HFFc6 (cell line): ENCODE data around the gene CSNK1E. TPM values are rescaled to one million over a fixed set of nuclear protein-coding genes. Genes with fewer than 3 reads are reported as not detected.
A peak's percentile ranks its signal among the peaks of the same experiment; 100 is the strongest.

Source experiments
- DNase-seq: peaks from one replicate; pipeline ENCODE4 v3.0.0-alpha.2; 2018
- H3K27ac Mint-ChIP-seq: 2 replicates; pipeline ENCODE4 v1.8.0; 2020; ENCODE audit warnings: mild to moderate bottlenecking, mixed read lengths
- H3K27me3 Mint-ChIP-seq: 2 replicates; pipeline ENCODE4 v1.8.0; 2021; ENCODE audit warnings: mild to moderate bottlenecking, moderate library complexity, mixed read lengths; ENCODE audit not compliant: insufficient read depth
- H3K36me3 Mint-ChIP-seq: 2 replicates; pipeline ENCODE4 v1.8.0; 2021; ENCODE audit warnings: low read depth, mixed read lengths
- H3K4me1 Mint-ChIP-seq: 2 replicates; pipeline ENCODE4 v1.8.0; 2020; ENCODE audit warnings: low read depth, mixed read lengths
- H3K4me3 Mint-ChIP-seq: 2 replicates; pipeline ENCODE4 v1.8.0; 2020; ENCODE audit warnings: mild to moderate bottlenecking, moderate library complexity, mixed read lengths
- H3K9me3 Mint-ChIP-seq: 2 replicates; pipeline ENCODE4 v1.8.0; 2020; ENCODE audit warnings: mild to moderate bottlenecking, mixed read lengths
- total RNA-seq, 6 experiments: library from RNA; stranded (reverse); fragmentation: NEBNext Ultra II Directional; extraction: Animal tissue kit (Norgen Biotek cat#: 25700); gene quantifications; 2 replicates in 1 of 6; 3 replicates in 5 of 6; pipeline ENCODE4 v1.2.3, GENCODE V29; 2021
- TF ChIP-seq, protein P1 (sequence below): fragments of 200-600 bp; sonication (generic); IDR thresholded peaks from 2 replicates; pipeline ENCODE4 v1.5.0; 2021; ENCODE audit warnings: antibody characterized with exemption, mild to moderate bottlenecking

The CSNK1E gene
- total RNA-seq, 6 experiments from 2014 or later: 166 to 184 (median 172) TPM

DNA sequence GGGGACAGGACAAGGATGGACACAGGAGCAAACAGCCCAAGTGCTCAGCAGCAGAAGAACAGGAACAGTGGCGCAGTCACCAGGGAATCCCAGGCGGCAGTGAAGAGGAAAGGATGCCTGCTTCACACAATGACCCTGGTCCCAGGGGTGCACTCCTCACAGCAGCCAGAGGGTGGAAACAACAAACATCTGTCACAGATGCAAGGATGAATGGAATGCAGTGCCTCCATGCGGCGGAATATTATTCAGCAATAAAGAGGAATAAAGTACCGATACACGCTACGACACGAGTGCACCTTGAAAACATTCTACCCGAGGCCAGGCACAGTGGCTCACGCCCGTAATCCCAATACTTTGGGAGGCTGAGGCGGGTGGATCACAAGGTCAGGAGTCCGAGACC is 12.7 kb downstream of the CSNK1E start:
- peaks cover 49% of the 10 kb centered on the region for H3K4me1 Mint-ChIP-seq
- H3K9me3 Mint-ChIP-seq: no peaks in the 10 kb centered on the region
- TF ChIP-seq, protein P1, sequence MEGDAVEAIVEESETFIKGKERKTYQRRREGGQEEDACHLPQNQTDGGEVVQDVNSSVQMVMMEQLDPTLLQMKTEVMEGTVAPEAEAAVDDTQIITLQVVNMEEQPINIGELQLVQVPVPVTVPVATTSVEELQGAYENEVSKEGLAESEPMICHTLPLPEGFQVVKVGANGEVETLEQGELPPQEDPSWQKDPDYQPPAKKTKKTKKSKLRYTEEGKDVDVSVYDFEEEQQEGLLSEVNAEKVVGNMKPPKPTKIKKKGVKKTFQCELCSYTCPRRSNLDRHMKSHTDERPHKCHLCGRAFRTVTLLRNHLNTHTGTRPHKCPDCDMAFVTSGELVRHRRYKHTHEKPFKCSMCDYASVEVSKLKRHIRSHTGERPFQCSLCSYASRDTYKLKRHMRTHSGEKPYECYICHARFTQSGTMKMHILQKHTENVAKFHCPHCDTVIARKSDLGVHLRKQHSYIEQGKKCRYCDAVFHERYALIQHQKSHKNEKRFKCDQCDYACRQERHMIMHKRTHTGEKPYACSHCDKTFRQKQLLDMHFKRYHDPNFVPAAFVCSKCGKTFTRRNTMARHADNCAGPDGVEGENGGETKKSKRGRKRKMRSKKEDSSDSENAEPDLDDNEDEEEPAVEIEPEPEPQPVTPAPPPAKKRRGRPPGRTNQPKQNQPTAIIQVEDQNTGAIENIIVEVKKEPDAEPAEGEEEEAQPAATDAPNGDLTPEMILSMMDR: no peak
- H3K27ac Mint-ChIP-seq: no peak overlapping the region
- no peak overlapping the region for H3K4me3 Mint-ChIP-seq
- peaks cover 7% of the 10 kb centered on the region for H3K27me3 Mint-ChIP-seq
- no peak for DNase-seq
- H3K36me3 Mint-ChIP-seq: peaks cover 48% of the 10 kb centered on the region

DNA sequence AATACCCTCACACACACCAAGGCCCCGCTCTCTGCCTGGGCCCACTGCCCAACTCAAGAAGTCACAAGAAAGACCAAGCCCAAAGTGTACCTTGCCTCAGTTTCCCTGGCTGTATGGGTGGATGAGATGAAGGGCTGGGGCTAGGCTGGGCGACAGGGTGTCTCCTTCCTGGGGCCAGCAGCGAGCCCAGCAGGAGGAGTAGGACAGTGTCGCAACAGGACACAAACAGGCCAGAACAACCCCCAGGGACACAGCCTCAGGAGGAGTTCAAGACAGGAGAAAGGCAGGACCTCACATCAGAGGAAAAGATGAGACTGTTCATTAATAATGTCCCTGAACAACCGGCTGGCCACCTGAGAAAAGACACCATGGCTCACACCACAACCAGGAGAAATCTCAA is 13.3 kb downstream of the CSNK1E start:
- TF ChIP-seq, protein P1: no peak
- Mint-ChIP-seq H3K27ac (peak overlapping the region; percentile 63), H3K9me3 (no peaks in the 10 kb centered on the region), H3K4me1 (peaks cover 43% of the 10 kb centered on the region), H3K27me3 (peaks cover 8% of the 10 kb centered on the region), H3K4me3 (no peak overlapping the region; the same call in 1 of the 2 replicates), H3K36me3 (peaks cover 50% of the 10 kb centered on the region)
- DNase-seq: no peak

DNA sequence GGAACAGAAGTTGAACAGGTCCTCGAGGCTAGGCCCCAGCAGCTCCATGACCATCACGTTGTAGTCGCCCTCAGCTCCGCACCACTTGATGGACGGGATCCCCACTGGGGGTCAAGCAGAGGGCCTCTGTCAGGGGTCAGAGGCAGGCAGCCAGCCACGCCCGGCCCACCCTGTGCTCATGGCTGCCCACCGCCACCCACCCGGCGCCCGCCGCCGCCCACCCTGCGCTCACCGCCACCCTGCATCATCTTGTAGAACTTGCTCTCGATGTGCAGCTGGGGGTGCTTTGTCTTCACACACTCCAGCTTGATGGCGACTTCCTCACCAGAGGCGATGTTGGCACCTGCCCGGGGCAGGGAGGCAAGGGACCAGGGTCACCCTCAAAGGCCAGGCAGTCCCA is 14.3 kb downstream of the CSNK1E start:
- Mint-ChIP-seq H3K4me1 (peaks cover 32% of the 10 kb centered on the region), H3K27ac (no peak overlapping the region), H3K27me3 (peaks cover 9% of the 10 kb centered on the region), H3K4me3 (no peak overlapping the region), H3K9me3 (no peaks in the 10 kb centered on the region), H3K36me3 (peaks cover 45% of the 10 kb centered on the region)
- TF ChIP-seq, protein P1: no peak
- DNase-seq: no peak

DNA sequence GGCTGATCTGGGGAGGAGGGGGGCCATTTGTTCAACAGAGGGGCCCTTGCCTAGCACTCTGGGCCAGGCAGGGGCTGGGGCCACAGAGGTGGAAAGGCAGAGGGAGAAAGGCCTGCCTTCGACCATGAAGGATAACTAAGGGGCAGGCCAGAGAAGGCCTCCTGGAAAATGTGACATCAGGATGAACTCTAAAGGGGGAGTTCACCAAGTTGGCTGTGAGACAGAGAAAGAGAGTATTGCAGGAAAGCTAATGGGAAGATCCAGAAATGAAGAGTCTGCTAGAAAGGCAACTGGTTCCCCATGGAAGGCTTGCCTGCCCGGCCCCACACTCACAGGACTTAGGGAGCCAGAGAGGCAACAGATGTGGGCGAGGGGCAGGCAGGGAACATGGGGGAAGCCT is 16.3 kb downstream of the CSNK1E start:
- Mint-ChIP-seq H3K4me1 (peaks cover 20% of the 10 kb centered on the region), H3K27ac (peak overlapping the region; percentile 52), H3K9me3 (no peaks in the 10 kb centered on the region), H3K4me3 (no peak overlapping the region), H3K36me3 (peaks cover 42% of the 10 kb centered on the region; the same call in 1 of the 2 replicates), H3K27me3 (peaks cover 9% of the 10 kb centered on the region)
- no peak for DNase-seq
- TF ChIP-seq, protein P1: no peak

DNA sequence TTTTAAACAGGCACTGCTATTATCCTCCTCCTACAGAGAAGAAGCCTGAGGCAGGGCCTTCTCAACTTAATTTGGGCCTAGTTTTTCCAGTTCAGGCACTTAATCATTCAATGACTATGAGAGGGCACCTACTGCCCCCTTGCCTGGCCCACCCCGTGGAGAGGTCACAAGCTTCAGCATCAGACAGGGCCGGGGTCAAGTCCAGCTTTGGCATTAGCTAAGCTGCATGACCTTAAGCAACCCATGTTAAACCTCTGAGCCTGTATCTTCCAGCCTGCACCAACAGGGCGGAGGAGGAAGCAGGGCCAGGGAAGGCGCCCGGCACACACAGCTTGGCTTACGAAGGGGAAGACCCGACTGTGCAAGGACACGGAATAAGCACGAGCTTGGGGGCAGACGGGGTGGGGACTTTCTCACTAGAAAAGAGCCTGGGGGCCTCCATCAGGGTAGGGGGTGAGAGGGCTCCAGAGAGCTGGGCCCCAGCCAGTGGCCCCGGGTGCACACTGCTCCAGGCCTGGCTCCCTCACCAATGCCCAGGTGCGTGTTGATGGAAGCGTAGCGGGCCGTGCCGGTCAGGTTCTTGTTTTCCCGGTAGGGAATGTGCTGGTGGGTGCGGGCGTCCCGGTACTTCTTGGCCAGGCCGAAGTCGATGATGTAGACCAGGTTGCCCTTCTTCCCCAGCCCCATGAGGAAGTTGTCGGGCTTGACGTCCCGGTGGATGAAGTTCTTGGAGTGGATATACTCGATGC is 16.9 kb downstream of the CSNK1E start:
- peaks cover 37% of the 10 kb centered on the region; the same call in 1 of the 2 replicates for H3K36me3 Mint-ChIP-seq
- H3K9me3 Mint-ChIP-seq: no peaks in the 10 kb centered on the region
- H3K27ac Mint-ChIP-seq: peak overlapping the region; percentile 52; the same call in 1 of the 2 replicates
- H3K4me3 Mint-ChIP-seq: no peak overlapping the region
- peaks cover 14% of the 10 kb centered on the region for H3K4me1 Mint-ChIP-seq
- DNase-seq: no peak
- peaks cover 9% of the 10 kb centered on the region for H3K27me3 Mint-ChIP-seq
- TF ChIP-seq, protein P1: no peak
